Activated CD4-positive, alpha-beta T cell treated with anti-CD3 and anti-CD28 coated beads for 24 hours (primary cell): ENCODE measurements around the gene GPR171.
A peak's percentile ranks its signal among the peaks of the same experiment; 100 is the strongest.

Experiments used
- DNase-seq, 2 donors: peaks; one replicate each; pipeline ENCODE4 v3.0.0-alpha.2; 2020; ENCODE audit warnings: low read depth in 2 of 2

The GPR171 gene

DNA sequence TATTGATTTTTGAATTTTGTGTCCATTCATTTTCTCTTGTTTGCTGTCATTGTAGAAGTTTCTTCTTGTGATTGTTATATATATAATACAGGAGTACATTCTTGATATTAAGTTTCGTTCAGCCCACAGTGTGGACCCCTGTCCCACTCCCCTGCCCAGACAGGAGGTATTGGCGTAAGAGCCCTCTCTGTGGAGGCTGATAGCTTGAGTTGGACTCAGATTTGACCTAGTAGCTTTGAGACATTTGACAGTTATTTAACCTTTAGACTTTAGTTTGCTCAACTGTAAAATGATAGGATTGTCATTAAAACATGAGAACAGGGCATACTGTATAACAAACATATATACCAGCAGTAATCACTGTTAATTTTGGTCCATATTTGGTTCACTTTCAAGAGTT, 27.1 kb downstream of the GPR171 start:
- no peak for DNase-seq

DNA sequence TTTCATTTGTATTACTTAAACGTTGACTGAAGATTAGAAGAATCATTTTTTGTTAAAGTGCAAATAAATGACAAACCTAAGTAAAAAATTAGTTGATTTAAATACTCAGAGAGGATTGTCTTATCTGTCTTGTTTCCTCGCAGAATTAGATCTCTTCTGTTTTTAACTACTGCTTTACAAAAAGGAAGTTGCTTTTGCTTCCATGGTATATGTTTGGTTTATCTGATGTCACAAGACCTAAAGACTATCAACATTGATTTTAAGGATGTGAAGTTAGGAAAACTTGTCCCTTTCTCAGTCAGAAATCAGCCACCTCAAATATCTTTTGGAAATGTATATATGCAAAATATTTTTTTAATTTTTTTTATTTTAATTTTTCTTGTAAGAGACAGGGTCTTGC, 28.7 kb downstream of the GPR171 start:
- DNase-seq = no peak

DNA sequence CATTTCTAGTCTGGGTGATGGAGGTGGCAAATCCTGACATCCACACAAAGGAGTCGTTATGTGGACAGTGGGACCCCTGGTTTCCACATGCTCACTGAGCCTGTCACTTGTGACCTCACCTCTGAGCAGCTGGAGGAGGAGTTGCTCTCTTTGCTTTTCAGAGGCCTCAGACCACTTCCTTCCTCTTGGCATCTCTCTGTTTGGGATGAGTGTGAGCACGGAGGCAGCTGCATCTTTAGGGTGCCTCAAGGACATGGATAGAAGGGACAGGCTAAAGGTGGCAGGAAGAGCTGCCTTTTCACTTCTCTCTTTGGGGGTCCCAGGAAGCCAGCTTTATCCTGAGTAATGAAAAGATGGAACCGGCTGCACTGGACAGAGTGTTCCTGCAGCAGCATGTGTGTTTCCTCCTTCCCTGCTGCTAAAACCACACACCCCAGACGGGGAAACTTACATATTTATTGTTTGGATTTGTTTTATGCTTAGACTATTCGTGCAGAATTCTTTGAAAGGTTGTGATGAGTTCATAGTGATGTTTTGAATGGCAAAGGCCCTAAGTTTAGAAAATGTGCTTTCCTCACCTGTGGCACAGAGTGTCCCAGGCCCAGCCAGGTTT, 31.8 kb downstream of the GPR171 start:
- DNase-seq = no peak

DNA sequence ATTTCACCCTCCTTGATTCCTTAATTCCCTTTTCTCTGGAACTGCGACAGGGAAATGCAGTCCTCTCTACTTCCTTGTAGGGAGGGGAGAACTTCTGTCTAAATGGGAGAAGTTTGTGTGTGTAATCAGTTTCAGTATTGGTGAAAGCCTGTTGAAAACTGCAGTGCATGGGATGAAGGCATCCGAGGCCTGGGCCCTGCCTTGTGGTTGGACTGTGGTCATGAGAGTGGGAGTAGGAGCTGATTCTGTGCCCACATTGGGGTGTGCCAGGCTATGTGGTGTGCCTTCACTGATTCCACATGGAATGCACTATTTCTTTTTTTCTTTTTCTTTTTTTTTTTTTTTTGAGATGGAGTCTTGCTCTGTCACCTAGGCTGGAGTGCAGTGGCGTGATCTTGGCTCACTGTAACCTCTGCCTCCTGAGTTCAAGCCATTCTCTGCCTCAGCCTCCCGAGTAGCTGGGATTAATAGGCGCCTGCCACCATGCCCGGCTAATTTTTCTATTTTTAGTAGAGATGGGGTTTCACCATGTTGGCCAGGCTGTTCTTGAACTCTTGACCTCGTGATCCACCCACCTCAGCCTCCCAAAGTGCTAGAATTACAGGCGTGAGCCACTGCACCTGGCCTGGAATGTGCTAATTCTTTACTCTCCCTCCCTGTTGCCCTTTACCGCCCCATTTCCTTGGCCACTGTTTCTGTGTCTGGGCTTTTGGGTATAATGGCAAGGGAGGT, 32.9 kb downstream of the GPR171 start:
- DNase-seq = peak; percentile 23 to 37

DNA sequence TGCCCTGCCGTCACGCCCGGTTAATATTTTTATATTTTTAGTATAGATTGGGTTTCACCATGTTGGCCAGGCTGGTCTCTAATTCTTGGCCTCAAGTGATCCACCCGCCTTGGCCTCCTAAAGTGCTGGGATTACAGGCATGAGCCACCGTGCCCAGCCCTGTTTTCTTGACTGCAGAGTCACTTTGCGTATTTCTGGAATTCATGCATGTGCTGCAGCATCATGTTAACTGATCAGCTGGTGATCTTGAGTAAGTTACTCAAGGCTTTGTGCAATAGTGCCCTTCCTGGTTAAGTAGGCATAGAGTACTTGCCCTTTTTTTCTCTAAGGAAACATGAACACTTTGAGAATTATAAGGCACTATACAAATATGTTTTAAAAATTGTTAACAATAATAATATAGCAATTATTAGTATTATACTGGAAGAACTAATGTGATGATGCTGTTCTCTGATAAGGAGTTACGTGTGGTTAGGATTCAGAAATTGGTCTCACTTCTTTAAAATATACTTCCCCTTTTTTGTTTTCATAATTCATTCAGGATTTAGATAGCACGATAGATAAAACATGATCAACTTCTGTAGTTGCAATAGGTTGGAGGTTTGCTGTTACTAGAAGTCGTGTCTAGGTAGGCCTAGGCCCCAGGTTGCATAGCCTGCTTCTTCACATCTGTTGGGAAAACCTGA, 33.6 kb downstream of the GPR171 start:
- DNase-seq = no peak

DNA sequence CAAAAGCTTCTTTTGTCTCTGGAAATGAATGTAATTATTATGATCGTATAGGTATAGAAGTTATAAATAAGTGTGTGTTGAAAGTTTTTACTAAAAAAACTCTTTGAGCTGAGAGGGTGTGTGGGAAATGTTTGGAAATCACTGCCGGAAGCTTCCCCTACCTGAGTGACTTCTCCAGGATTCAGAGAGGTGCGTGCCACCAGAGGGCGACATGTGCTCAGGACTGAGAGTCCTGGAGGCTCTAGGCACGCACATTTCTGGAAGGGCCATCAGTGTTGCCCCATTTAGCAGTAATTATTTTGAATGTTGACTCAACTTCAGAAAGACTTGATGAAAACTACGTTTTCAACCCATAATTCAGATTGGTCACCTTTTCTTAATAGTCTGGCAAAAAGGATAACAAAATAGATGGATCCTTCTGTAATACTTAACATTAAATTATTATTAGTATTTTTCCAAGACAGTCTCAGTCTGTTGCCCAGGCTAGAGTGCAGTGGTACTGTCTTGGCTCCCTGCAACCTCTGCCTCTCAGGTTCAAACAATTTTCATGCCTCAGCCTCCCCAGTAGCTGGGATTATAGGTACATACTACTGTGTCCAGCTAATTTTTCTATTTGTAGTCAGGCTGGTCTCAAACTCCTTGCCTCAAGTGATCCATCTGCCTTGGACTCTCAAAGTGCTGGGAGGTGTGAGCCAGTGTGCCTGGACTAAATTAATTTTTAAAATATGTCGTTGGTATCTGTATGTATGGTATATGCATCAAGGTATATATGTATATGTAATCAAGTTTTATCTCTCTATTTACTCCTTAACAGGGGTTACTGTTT, 34.5 kb downstream of the GPR171 start:
- DNase-seq = peak; percentile 79 to 83

DNA sequence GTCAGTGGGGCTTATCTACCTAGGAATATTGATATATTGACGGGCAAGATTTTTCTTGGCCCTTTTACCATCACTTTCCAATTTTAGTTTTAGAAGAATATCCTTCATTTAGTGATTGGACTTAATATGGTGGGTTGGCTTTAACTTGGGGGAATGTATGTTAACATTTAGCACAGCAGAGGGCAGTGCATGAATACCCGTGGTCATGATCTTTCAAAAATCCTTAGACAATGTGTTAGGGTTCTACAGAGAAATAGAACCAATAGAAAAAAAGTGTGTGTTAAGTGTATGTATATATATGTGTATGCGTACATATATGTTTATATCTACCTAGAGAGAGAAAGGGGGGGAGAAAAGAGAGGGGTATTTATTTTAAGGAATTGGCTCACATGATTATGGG, 36.9 kb downstream of the GPR171 start:
- DNase-seq = no peak

DNA sequence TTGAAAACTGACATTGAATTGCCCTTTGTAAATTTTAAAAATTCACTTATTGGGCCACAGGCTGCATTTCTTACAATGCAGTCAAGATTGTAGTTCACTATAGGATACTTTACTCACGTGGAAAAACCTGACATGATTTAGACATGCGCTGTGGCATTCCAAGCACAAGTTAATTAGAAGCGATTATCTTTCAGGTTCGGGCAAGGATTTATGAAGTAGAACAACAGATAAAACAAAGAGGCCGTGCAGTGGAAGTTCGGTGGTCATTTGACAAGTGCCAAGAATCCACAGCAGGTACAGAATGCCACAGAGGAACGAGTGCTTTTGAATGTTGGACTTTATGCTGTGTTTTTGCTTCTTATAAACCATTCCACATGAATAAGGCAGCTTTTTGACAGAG, 37.8 kb downstream of the GPR171 start:
- no peak for DNase-seq

DNA sequence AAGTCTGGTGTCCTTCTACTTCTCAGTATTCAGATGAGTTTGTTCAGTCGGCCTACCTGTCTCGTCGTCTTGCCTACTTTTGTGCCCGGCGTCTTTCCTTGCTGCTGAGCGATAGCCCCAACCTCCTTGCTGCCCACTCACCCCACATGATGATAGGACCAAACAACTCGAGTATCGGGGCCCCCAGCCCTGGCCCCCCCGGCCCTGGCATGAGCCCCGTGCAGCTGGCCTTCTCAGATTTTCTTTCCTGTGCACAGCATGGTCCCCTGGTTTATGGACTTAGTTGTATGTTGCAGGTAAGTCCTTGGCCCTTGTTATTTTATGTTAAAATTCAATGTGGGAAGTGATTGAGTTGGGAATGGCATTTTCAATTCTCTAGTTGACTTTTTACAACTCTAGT, 43.2 kb downstream of the GPR171 start:
- no peak for DNase-seq

DNA sequence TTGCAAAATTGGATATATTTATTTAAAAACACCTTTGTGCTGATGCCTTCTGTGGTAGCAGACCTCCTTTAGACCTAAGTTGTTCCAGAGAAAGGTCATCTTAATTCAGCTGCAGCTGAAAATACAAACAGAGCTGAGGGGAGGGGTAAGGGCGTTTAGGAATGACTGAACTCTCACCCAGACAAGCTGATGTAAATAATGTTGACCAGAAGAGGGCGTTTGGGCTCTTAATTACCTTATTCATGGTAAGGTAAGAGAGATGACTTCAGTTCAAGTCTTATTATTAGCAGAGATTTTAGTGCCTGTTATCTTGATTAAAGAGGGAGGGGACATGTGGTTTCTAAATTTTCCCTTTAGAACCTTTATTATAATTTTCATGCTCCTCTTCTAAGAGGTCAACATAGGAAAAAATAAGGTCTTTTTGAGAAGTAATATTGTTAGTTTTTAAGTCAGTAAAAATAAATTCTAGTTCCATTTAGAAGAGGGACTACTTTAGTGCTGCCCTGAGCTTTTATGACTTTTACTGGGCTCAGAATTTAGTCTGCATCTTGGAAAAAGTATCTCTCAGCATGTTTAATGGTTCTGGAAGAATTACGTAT, 46.3 kb downstream of the GPR171 start:
- peak in 1 of 2 donors; percentile 40 for DNase-seq

DNA sequence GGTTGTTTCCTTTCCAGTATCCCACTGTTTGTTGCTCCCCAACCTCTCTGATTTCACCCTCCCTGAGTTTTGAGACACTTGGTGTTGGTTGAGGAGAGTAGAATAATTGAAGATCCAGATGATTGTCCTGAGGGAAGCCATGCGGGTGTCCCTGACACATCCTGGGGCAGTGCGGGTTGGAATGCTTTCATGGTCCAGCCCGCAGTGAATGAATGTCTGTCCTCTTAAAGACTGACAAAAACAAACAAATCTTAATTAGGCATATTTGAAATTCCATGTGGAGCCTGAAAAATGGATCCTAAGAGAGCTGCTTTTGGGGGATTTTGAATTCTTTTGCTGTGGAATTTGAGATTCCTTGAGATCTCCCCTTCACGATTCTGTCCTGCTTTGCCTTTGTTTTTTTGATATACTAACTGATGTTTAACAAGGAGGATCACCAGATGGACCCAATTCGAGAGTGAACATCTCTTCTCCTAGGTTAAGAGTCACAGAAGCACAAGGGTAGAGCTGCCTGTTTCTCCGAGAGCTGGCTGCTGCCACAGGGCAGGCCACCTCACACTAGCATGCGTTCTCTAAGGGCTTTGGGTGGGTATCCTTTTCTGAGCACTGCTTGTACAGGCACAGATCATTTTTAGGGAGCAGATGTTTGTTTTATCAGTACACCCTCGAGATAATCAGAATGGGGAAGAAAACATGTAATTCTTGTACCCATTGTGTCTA, 47.4 kb downstream of the GPR171 start:
- DNase-seq = no peak

DNA sequence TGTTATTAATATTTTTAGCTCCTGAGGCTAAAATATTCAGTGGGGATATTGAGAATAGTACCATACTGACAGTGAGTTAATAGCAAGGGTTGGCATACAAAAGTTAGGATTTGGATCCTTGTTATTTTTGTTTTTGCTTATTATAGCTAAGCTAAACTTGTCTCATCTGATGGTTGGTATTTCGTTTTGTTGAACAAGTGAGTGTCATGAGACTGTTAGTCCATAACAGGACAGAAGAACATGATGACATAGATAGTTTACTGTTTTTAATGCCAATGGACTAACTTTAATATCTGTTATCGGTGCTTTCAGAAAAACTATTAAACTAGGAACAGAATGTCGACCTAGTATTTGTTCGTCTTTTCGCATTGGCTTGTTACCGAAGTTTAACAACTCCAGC, 48.5 kb downstream of the GPR171 start:
- DNase-seq = no peak

DNA sequence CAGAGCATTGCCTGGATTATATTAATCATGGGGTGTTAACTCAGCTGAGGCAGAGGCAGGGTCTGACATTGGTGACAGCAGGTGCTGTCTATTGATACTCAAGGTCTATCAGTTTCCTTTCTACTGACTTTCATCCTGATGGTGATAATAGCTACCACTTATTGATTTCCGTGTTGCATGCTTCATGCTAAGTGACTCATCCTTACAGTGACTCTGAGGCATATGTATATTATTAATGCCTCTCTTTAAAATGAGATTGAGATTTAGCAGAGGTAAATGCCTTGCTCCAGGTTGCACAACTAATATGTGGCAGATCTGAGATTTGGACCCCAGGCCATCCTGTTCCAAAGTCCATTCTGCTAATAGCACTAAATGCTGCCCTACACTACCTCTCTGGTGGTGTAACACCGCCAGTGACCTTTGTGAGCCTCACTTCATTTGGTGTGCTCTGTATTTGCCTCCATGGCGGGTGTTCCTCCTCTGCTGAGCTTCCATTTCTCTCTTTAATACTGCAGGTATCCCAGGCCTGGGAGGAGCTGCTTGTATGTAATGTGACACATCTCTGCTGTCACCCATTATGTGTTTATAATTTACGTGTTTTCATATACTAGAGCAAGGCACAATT, 50.4 kb downstream of the GPR171 start:
- no peak for DNase-seq
